OCI-LY7 (cell line): Measurements from ENCODE around the gene RAB7A.

Source experiments
- CTCF ChIP-seq: fragments of 200-600 bp; sonication (generic); conservative IDR thresholded peaks from 2 replicates; pipeline ENCODE4 v1.5.1; 2014; ENCODE audit warnings: mild to moderate bottlenecking, antibody characterized with exemption, low read length, moderate library complexity, mixed read lengths
- EZH2phosphoT487 ChIP-seq: fragments of 200-600 bp; sonication (generic); IDR thresholded peaks from 2 replicates; pipeline ENCODE4 v1.6.1; 2018; ENCODE audit warnings: low read depth, borderline replicate concordance, mild to moderate bottlenecking, mixed run types, antibody characterized with exemption, low read length, moderate library complexity, mixed read lengths

GRCh38 chr3:128681369-128681829, 44.6 kb upstream of the RAB7A start:
- no peak for TF ChIP-seq CTCF
- TF ChIP-seq EZH2phosphoT487, result no peak
